ENCODE measurements around the gene GMPR. TPM values are rescaled to one million over a fixed set of nuclear protein-coding genes. Genes with fewer than 3 reads are reported as not detected.

The GMPR gene
- polyA plus RNA-seq, 3 donors from 2014 or later = 2.5 to 7.0 (median 2.7) TPM

DNA sequence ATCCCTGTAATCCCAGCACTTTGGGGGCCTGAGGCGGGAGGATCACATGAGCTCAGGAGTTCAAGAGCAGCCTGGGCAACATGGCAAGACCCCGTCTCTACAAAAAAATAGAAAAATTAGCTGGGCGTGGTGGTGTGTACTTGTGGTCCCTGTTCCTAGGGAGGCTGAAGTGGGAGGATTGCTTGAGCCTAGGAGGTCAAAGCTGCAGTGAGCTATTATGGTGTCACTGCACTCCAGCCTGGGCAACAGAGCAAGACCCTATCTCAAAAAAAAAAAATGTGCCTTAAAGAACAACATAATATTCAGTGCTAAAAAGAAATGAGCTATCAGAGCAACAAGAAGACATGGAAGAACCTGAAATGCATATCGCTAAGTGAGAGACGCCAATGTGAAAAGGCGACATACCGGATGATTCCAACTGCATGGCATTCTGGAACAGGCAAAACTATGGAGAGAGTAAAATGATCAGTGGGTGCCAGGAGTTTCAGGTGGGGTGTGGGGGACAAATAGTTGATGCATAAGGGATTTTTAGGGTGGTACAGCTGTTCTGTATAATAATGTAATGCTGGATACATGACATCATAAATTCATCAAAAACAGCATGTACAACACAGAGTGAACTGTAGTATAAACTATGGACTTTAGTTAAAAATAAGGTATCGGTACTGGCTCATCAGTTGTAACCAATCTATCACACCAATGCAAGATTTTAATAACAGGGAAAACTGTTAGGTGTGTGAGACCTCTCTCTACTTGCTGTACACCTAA, 80.8 kb downstream of the GMPR start:
- H3K27me3 Mint-ChIP-seq (ENCODE audit: low read depth in 3 of 3) = peaks cover 11 to 18% (median 16%) of the 10 kb centered on the region in 3 donors
- no peaks in the 10 kb centered on the region for H3K9me3 Mint-ChIP-seq
- peak overlapping the region; percentile 89 to 96 (median 94) for H3K27ac Mint-ChIP-seq
- peaks cover 0 to 4% (median 0%) of the 10 kb centered on the region in 3 donors for H3K36me3 Mint-ChIP-seq
- no peak for DNase-seq
- H3K4me3 Mint-ChIP-seq = peak overlapping the region; percentile 72 to 80 (median 77)
- peaks cover 69 to 75% of the 10 kb centered on the region in 2 donors for H3K4me1 Mint-ChIP-seq

- no peaks in the 10 kb centered on the region for H3K9me3 Mint-ChIP-seq
- H3K4me1 Mint-ChIP-seq = peaks cover 76 to 83% of the 10 kb centered on the region in 2 donors
- H3K27ac Mint-ChIP-seq = peak overlapping the region; percentile 89 to 96 (median 94)
- peak overlapping the region; percentile 72 to 80 (median 77) for H3K4me3 Mint-ChIP-seq
- H3K36me3 Mint-ChIP-seq = peaks cover 0 to 4% (median 0%) of the 10 kb centered on the region in 3 donors
- peak; percentile 72 to 79 (median 72) for DNase-seq
- H3K27me3 Mint-ChIP-seq (ENCODE audit: low read depth in 3 of 3) = peaks cover 11 to 18% (median 17%) of the 10 kb centered on the region in 3 donors
Observed at GRCh38 chr6:16319813-16320532, 81.6 kb downstream of the GMPR start.

DNA sequence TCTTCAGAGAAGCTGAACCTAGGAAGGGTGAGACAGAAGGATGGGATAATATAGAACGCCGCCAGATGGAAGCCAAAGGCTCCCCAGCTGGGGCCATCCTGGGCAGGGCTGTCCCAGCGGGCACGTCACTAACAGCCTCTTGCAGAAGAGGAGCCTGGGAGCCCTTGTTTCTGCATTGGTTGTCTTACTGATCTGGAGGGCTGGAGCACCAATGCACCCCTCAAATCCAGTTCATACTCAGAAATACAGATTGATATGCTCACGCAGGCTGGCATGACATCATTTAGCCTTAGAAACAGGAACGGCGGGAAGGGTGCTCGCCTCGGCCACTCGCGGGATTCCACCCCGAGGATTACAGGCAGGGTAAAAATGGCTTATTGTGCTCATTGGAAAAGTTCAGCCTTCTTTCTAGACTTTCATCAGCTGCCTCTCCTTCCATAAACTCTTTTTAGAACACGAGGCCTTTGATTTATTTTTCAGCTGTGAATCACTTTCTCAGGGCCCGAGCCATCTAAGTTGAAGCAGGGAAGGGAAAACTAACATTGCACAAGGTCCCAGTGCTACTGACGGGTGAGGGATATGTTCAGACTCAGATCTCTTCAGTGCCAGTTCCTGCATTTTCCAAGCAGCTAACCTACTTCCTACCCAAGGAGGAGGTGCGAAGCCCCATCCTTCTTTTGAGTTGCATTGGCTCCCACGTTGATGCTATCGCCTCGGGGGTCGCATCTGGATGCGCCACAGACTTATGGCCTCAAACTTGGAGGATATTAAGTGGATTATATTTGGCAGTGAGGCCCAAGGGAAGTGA, 82.3 kb downstream of the GMPR start:
- Mint-ChIP-seq H3K4me3 (peak overlapping the region; percentile 72 to 80 (median 77)), H3K27ac (peak overlapping the region; percentile 89 to 96 (median 94)), H3K36me3 (peaks cover 0 to 2% (median 0%) of the 10 kb centered on the region in 3 donors), H3K4me1 (peaks cover 78 to 89% of the 10 kb centered on the region in 2 donors), H3K9me3 (no peaks in the 10 kb centered on the region), H3K27me3 (ENCODE audit: low read depth in 3 of 3) (peaks cover 9 to 20% (median 17%) of the 10 kb centered on the region in 3 donors)
- no peak for DNase-seq

GRCh38 chr6:16321341-16321710, 82.9 kb downstream of the GMPR start:
- Mint-ChIP-seq H3K4me3 (peak overlapping the region in 1 of 5 donors; percentile 72), H3K4me1 (peaks cover 78 to 89% of the 10 kb centered on the region in 2 donors), H3K27ac (peak overlapping the region; percentile 46 to 96 (median 94)), H3K27me3 (ENCODE audit: low read depth in 3 of 3) (peaks cover 9 to 20% (median 17%) of the 10 kb centered on the region in 3 donors), H3K9me3 (no peaks in the 10 kb centered on the region), H3K36me3 (peaks cover 0 to 7% (median 2%) of the 10 kb centered on the region in 3 donors)
- no peak for DNase-seq

DNA sequence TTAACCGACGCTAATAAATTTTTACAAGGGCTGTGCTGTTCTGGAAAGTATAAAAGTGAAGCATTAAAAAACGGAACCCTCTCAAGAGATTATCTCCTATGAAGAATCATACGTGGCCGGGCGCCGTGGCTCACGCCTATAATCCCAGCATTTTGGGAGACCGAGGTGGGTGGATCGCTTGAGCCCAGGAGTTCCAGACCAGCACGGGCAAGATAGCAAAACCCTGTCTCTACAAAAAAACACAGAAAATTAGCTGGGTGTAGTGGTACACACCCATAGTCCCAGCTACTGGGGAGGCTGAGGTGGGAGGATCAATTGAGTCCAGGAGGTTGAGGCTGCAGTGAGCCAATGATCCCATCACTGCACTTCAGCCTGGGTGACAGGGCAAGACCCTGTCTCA, 83.4 kb downstream of the GMPR start:
- Mint-ChIP-seq H3K4me1 (peaks cover 76 to 84% of the 10 kb centered on the region in 2 donors), H3K27me3 (ENCODE audit: low read depth in 3 of 3) (peaks cover 11 to 20% (median 17%) of the 10 kb centered on the region in 3 donors), H3K9me3 (no peaks in the 10 kb centered on the region), H3K36me3 (peaks cover 0 to 7% (median 3%) of the 10 kb centered on the region in 3 donors), H3K27ac (peak overlapping the region; percentile 28 to 96 (median 94)), H3K4me3 (peak overlapping the region in 4 of 5 donors; percentile 17 to 84 (median 60))
- no peak for DNase-seq

- H3K4me3 Mint-ChIP-seq = peak overlapping the region; percentile 68 to 84 (median 76)
- DNase-seq = peak; percentile 76 to 82 (median 77)
- peaks cover 9 to 19% (median 17%) of the 10 kb centered on the region in 3 donors for H3K27me3 Mint-ChIP-seq (ENCODE audit: low read depth in 3 of 3)
- H3K9me3 Mint-ChIP-seq = no peaks in the 10 kb centered on the region
- H3K36me3 Mint-ChIP-seq = peaks cover 0 to 7% (median 3%) of the 10 kb centered on the region in 3 donors
- H3K27ac Mint-ChIP-seq = peak overlapping the region; percentile 89 to 96 (median 94)
- peaks cover 73 to 77% of the 10 kb centered on the region in 2 donors for H3K4me1 Mint-ChIP-seq
Observed at GRCh38 chr6:16322666-16323312, 84.4 kb downstream of the GMPR start.

DNA sequence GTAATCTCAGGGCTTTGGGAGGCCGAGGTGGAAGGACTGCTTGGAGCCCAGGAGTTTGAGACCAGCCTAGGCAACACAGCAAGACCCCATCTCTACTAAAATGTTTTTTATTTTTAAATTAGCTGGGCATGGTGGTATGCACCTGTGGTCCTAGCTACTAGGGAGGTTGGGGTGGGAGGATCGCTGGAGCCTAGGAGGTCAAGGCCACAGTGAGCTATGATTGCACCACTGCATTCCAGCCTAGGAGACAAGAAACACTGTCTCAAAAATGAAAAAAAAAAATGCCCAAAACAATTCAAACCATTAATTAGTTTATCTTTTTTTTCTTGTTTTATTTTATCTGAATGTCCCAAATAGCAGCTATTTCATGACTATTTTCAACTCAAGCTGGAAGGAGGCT, 85.8 kb downstream of the GMPR start:
- H3K27me3 Mint-ChIP-seq (ENCODE audit: low read depth in 3 of 3) = peaks cover 9 to 15% (median 13%) of the 10 kb centered on the region in 3 donors
- peak overlapping the region in 5 of 6 donors; percentile 89 to 96 (median 93) for H3K27ac Mint-ChIP-seq
- no peaks in the 10 kb centered on the region for H3K9me3 Mint-ChIP-seq

GRCh38 chr6:16324606-16325225, 86.3 kb downstream of the GMPR start:
- Mint-ChIP-seq H3K4me3 (peak overlapping the region in 1 of 5 donors; percentile 18), H3K27ac (peak overlapping the region; percentile 35 to 83 (median 74)), H3K9me3 (no peaks in the 10 kb centered on the region), H3K27me3 (ENCODE audit: low read depth in 3 of 3) (peaks cover 9 to 15% (median 14%) of the 10 kb centered on the region in 3 donors), H3K36me3 (peaks cover 6 to 17% (median 12%) of the 10 kb centered on the region in 3 donors), H3K4me1 (peaks cover 53 to 58% of the 10 kb centered on the region in 2 donors)
- DNase-seq = no peak

More for the DNA sequence above, 85.8 kb downstream of the GMPR start:
- peaks cover 1 to 12% (median 9%) of the 10 kb centered on the region in 3 donors for H3K36me3 Mint-ChIP-seq
- H3K4me3 Mint-ChIP-seq = peak overlapping the region in 1 of 5 donors; percentile 84
- DNase-seq = no peak
- peaks cover 59 to 63% of the 10 kb centered on the region in 2 donors for H3K4me1 Mint-ChIP-seq

DNA sequence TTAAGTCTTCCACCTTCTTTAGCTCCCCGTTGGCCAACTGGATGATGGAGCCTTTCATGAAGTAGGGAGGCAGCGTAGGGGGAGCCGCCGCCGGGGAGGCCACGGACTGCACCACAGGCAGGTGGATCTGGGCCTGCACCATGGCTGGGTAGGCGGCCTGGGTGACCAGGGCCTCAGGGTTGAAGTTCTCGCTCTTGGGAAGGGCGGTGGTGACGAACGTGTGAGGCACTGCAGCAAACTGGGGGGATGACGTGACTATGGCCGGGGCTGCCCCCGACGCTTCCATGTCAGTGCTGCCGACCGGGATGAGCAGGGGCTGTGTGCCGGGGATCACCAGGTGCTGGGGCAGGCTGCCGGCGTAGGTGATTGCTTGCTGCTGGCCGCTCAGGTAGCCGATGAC, 88.1 kb downstream of the GMPR start:
- Mint-ChIP-seq H3K27me3 (ENCODE audit: low read depth in 3 of 3) (peaks cover 12 to 15% (median 13%) of the 10 kb centered on the region in 3 donors), H3K9me3 (no peaks in the 10 kb centered on the region)

GRCh38 chr6:16326971-16327776, 88.8 kb downstream of the GMPR start:
- no peak overlapping the region for H3K4me3 Mint-ChIP-seq
- H3K27me3 Mint-ChIP-seq (ENCODE audit: low read depth in 3 of 3) = peaks cover 12 to 15% (median 13%) of the 10 kb centered on the region in 3 donors
- no peak for DNase-seq
- H3K9me3 Mint-ChIP-seq = no peaks in the 10 kb centered on the region
- H3K36me3 Mint-ChIP-seq = peaks cover 6 to 17% (median 12%) of the 10 kb centered on the region in 3 donors
- peaks cover 29 to 34% of the 10 kb centered on the region in 2 donors for H3K4me1 Mint-ChIP-seq
- H3K27ac Mint-ChIP-seq = no peak overlapping the region

More for the DNA sequence above, 88.1 kb downstream of the GMPR start:
- DNase-seq = no peak
- peaks cover 6 to 17% (median 12%) of the 10 kb centered on the region in 3 donors for H3K36me3 Mint-ChIP-seq
- H3K4me1 Mint-ChIP-seq = peaks cover 35 to 40% of the 10 kb centered on the region in 2 donors
- no peak overlapping the region for H3K27ac Mint-ChIP-seq
- no peak overlapping the region for H3K4me3 Mint-ChIP-seq

DNA sequence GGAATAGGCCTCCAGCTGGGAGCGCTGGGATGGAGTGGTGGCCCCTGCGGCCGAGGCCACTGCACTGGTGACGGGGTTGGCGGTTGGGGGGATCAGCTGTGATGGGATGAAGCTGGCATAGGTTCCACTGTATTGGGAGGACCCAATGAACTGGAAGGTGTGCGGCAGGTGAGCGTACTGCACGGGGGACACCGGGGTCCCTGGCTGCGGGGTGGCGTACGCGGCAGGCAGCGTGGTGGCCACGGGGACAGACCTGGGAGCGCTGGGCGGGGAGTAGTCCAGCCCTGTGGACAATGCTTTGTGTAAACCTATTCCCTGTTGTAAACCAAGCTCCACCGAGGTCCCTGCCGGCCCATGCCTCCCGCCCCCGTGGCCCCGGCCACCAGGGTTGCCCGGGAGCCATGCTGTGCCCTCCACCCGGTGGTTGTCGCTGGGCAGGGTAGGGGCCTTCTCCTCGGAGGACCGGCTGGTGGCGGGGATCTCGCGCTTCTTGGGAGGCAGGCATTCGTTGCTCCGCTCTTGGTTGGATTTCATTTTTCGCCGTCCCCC, 89.5 kb downstream of the GMPR start:
- DNase-seq = no peak
- Mint-ChIP-seq H3K27me3 (ENCODE audit: low read depth in 3 of 3) (peaks cover 8 to 10% (median 9%) of the 10 kb centered on the region in 3 donors), H3K36me3 (peaks cover 6 to 17% (median 12%) of the 10 kb centered on the region in 3 donors), H3K9me3 (no peaks in the 10 kb centered on the region), H3K27ac (peak overlapping the region in 1 of 6 donors; percentile 9), H3K4me1 (peaks cover 22 to 27% of the 10 kb centered on the region in 2 donors), H3K4me3 (no peak overlapping the region)
